ENCODE measurements around the gene OR51F2.

- TF ChIP-seq, protein P1, sequence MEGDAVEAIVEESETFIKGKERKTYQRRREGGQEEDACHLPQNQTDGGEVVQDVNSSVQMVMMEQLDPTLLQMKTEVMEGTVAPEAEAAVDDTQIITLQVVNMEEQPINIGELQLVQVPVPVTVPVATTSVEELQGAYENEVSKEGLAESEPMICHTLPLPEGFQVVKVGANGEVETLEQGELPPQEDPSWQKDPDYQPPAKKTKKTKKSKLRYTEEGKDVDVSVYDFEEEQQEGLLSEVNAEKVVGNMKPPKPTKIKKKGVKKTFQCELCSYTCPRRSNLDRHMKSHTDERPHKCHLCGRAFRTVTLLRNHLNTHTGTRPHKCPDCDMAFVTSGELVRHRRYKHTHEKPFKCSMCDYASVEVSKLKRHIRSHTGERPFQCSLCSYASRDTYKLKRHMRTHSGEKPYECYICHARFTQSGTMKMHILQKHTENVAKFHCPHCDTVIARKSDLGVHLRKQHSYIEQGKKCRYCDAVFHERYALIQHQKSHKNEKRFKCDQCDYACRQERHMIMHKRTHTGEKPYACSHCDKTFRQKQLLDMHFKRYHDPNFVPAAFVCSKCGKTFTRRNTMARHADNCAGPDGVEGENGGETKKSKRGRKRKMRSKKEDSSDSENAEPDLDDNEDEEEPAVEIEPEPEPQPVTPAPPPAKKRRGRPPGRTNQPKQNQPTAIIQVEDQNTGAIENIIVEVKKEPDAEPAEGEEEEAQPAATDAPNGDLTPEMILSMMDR (IDR thresholded peaks at IDR 0.05 in 4 of 5, conservative IDR thresholded peaks at IDR 0.05 in 1 of 5) = no peak
- TF ChIP-seq POLR2A (IDR thresholded peaks at IDR 0.05) = no peak
Measured at GRCh38 chr11:4825132-4825531, 4.0 kb downstream of the OR51F2 start.
